SU-DHL-6 (cell line): ENCODE results near the gene ERBB4.

Experiments used
- H2AFZ ChIP-seq: fragments of 200-600 bp; sonication (generic); 2 replicates; pipeline ENCODE4 v1.6.1; 2014; ENCODE audit warnings: low read depth, mild to moderate bottlenecking, moderate library complexity, mixed read lengths, antibody characterized with exemption, low read length; ENCODE audit not compliant: severe bottlenecking
- H3F3A ChIP-seq: fragments of 200-600 bp; shearing (Covaris generic); 2 replicates; pipeline ENCODE4 v1.6.0; 2016; ENCODE audit warnings: antibody characterized with exemption, mild to moderate bottlenecking; ENCODE audit not compliant: insufficient read depth
- H3K27ac ChIP-seq: fragments of 200-600 bp; sonication (generic); 2 replicates; pipeline ENCODE4 v1.5.1; 2016; ENCODE audit warnings: low read depth, mild to moderate bottlenecking, low read length, moderate library complexity, mixed read lengths
- H3K27me3 ChIP-seq: fragments of 200-600 bp; sonication (generic), shearing (Covaris generic); 2 replicates; pipeline ENCODE4 v1.6.0; 2014; ENCODE audit warnings: mild to moderate bottlenecking, low read length
- H3K36me3 ChIP-seq: fragments of 200-600 bp; sonication (generic); 2 replicates; pipeline ENCODE4 v1.6.1; 2014; ENCODE audit warnings: mild to moderate bottlenecking, low read length, mixed read lengths
- H3K4me2 ChIP-seq: fragments of 300-600, 200-600 bp; shearing (Covaris generic), sonication (generic); 2 replicates; pipeline ENCODE4 v1.6.0; 2014; ENCODE audit warnings: low read length, low read depth, mild to moderate bottlenecking; ENCODE audit not compliant: poor library complexity, severe bottlenecking
- H3K4me3 ChIP-seq: fragments of 200-600 bp; sonication (generic); 2 replicates; pipeline ENCODE4 v1.5.1; 2014; ENCODE audit warnings: antibody characterized with exemption, low read length, mild to moderate bottlenecking, mixed read lengths; ENCODE audit not compliant: insufficient read depth, poor library complexity, severe bottlenecking
- H3K79me2 ChIP-seq: fragments of 200-600 bp; sonication (generic); 2 replicates; pipeline ENCODE4 v1.6.1; 2014; ENCODE audit warnings: mild to moderate bottlenecking, low read length, moderate library complexity; ENCODE audit not compliant: insufficient read depth
- H3K9ac ChIP-seq: fragments of 200-600 bp; sonication (generic); 2 replicates; pipeline ENCODE4 v1.7.0; 2014; ENCODE audit warnings: mild to moderate bottlenecking, low read length
- H3K9me2 ChIP-seq: fragments of 200-600 bp; sonication (generic); replicated peaks from 2 replicates; pipeline ENCODE4 v1.6.1; 2014; ENCODE audit warnings: low read length; ENCODE audit not compliant: insufficient read depth
- H3K9me3 ChIP-seq: fragments of 200-600 bp; sonication (generic); 2 replicates; pipeline ENCODE4 v1.6.1; 2014; ENCODE audit warnings: low read length, mixed read lengths; ENCODE audit not compliant: insufficient read depth
- H4K20me1 ChIP-seq: fragments of 200-600 bp; sonication (generic); 2 replicates; pipeline ENCODE4 v1.6.1; 2014; ENCODE audit warnings: low read depth, mild to moderate bottlenecking, antibody characterized with exemption, low read length, moderate library complexity, mixed read lengths
- CTCF ChIP-seq: fragments of 200-600 bp; sonication (generic); IDR thresholded peaks from one replicate; pipeline ENCODE4 v1.5.1; 2017; ENCODE audit warnings: antibody characterized with exemption, mild to moderate bottlenecking, low read length, moderate library complexity; ENCODE audit not compliant: insufficient read depth, poor library complexity, severe bottlenecking
- EZH2phosphoT487 ChIP-seq: fragments of 200-600 bp; sonication (generic), shearing (Covaris generic); conservative IDR thresholded peaks from 2 replicates; pipeline ENCODE4 v1.6.1; 2018; ENCODE audit warnings: mild to moderate bottlenecking, antibody characterized with exemption, low read length, moderate library complexity, mixed read lengths

The ERBB4 gene

GRCh38 chr2:211845338-211846035 is 693.1 kb downstream of the ERBB4 start:
- Histone ChIP-seq H3F3A (no peaks in the 10 kb centered on the region), H2AFZ (no peak overlapping the region), H3K36me3 (no peaks in the 10 kb centered on the region), H3K27ac (no peak overlapping the region), H4K20me1 (no peaks in the 10 kb centered on the region), H3K27me3 (no peaks in the 10 kb centered on the region), H3K9me3 (no peaks in the 10 kb centered on the region), H3K9me2 (no peaks in the 10 kb centered on the region), H3K4me3 (no peak overlapping the region), H3K79me2 (no peaks in the 10 kb centered on the region), H3K9ac (no peak overlapping the region), H3K4me2 (no peak overlapping the region)
- TF ChIP-seq EZH2phosphoT487 (no peak), CTCF (no peak)

GRCh38 chr2:211837706-211838105 is 700.9 kb downstream of the ERBB4 start:
- Histone ChIP-seq H3K4me3 (no peak overlapping the region), H3K79me2 (no peaks in the 10 kb centered on the region), H3K9me2 (no peaks in the 10 kb centered on the region), H3K36me3 (no peaks in the 10 kb centered on the region), H2AFZ (no peak overlapping the region), H4K20me1 (no peaks in the 10 kb centered on the region), H3K9me3 (no peaks in the 10 kb centered on the region), H3K9ac (no peak overlapping the region), H3K4me2 (no peak overlapping the region), H3K27ac (no peak overlapping the region), H3K27me3 (no peaks in the 10 kb centered on the region), H3F3A (no peaks in the 10 kb centered on the region)
- no peak for TF ChIP-seq EZH2phosphoT487
- TF ChIP-seq CTCF: no peak

- no peak overlapping the region for H3K4me3 ChIP-seq
- H3K79me2 ChIP-seq: no peaks in the 10 kb centered on the region
- H3K27ac ChIP-seq: no peak overlapping the region
- H3K27me3 ChIP-seq: no peaks in the 10 kb centered on the region
- no peaks in the 10 kb centered on the region for H3K9me3 ChIP-seq
- H3K9me2 ChIP-seq: no peaks in the 10 kb centered on the region
- no peak overlapping the region for H2AFZ ChIP-seq
- no peak overlapping the region for H3K9ac ChIP-seq
- H3F3A ChIP-seq: no peaks in the 10 kb centered on the region
- H3K36me3 ChIP-seq: no peaks in the 10 kb centered on the region
- no peak for TF ChIP-seq EZH2phosphoT487
- no peak for TF ChIP-seq CTCF
- H4K20me1 ChIP-seq: no peaks in the 10 kb centered on the region
- H3K4me2 ChIP-seq: no peak overlapping the region
These were observed 701.4 kb downstream of the ERBB4 start for GRCh38 chr2:211837206-211837605.
